CD14-positive monocyte (primary cell): ENCODE measurements around the gene NEUROD1. TPM values are rescaled to one million over a fixed set of nuclear protein-coding genes. Genes with fewer than 3 reads are reported as not detected.
A peak's percentile ranks its signal among the peaks of the same experiment; 100 is the strongest.

Experiments used
- DNase-seq, 3 donors: peaks; one replicate each; pipeline ENCODE4 v3.0.0-alpha.2; 2011 to 2022
- H2AFZ ChIP-seq: 2 replicates; pipeline ENCODE4 v1.6.0; 2012; ENCODE audit warnings: mild to moderate bottlenecking, low read depth, low read length, inconsistent platforms; ENCODE audit not compliant: insufficient read depth, poor library complexity, severe bottlenecking
- H3K27ac ChIP-seq, 2 donors: 1 replicate in 1 of 2; 2 replicates in 1 of 2; pipeline ENCODE4 v1.5.1; 2012 to 2013; ENCODE audit warnings: low read length in 2 of 2, control low read depth in 1 of 2, inconsistent platforms in 1 of 2, low read depth in 1 of 2, mild to moderate bottlenecking in 1 of 2
- H3K27me3 ChIP-seq, 2 donors: one replicate each; pipeline versions ENCODE4 v1.6.0 to v1.6.1; 2011 to 2013; ENCODE audit warnings: low read length in 2 of 2; ENCODE audit not compliant: control insufficient read depth in 2 of 2, insufficient read depth in 2 of 2
- H3K36me3 ChIP-seq, 2 donors: replicated peaks in 1 of 2; 1 replicate in 1 of 2; 2 replicates in 1 of 2; pipeline versions ENCODE4 v1.5.1 to v1.6.1; 2012 to 2013; ENCODE audit warnings: low read length in 2 of 2, control low read depth in 1 of 2, inconsistent platforms in 1 of 2, mild to moderate bottlenecking in 1 of 2; ENCODE audit not compliant: insufficient read depth in 2 of 2, control insufficient read depth in 1 of 2
- H3K4me1 ChIP-seq, 2 donors: 1 replicate in 1 of 2; 2 replicates in 1 of 2; pipeline versions ENCODE4 v1.5.1 to v1.6.1; 2012 to 2013; ENCODE audit warnings: low read length in 2 of 2, control low read depth in 1 of 2, inconsistent platforms in 1 of 2, mild to moderate bottlenecking in 1 of 2, moderate library complexity in 1 of 2; ENCODE audit not compliant: insufficient read depth in 2 of 2, control insufficient read depth in 1 of 2
- H3K4me2 ChIP-seq: replicated peaks from 2 replicates; pipeline ENCODE3; 2012; ENCODE audit warnings: low read length, moderate library complexity, mild to moderate bottlenecking; ENCODE audit not compliant: poor library complexity, severe bottlenecking; ENCODE audit errors: extremely low read depth
- H3K4me3 ChIP-seq, 3 experiments: fragments of 200-600 bp in 1 of 3; sonication (generic) in 1 of 3; replicated peaks in 1 of 3; 1 replicate in 2 of 3; 2 replicates in 1 of 3; pipeline ENCODE4 v1.5.1; 2011 to 2013; ENCODE audit warnings: low read length in 3 of 3, mild to moderate bottlenecking in 3 of 3, control low read depth in 2 of 3, low read depth in 2 of 3, inconsistent platforms in 1 of 3, moderate library complexity in 1 of 3
- H3K79me2 ChIP-seq: 2 replicates; pipeline ENCODE4 v1.6.0; 2012; ENCODE audit warnings: mild to moderate bottlenecking, control low read depth, inconsistent platforms, low read length, moderate library complexity; ENCODE audit not compliant: insufficient read depth
- H3K9ac ChIP-seq: 2 replicates; pipeline ENCODE4 v1.6.0; 2017; ENCODE audit warnings: low read length, mild to moderate bottlenecking; ENCODE audit not compliant: insufficient read depth, poor library complexity, severe bottlenecking
- H3K9me3 ChIP-seq, 2 donors: replicated peaks in 1 of 2; 1 replicate in 1 of 2; 2 replicates in 1 of 2; pipeline versions ENCODE4 v1.5.1 to v1.6.1; 2012 to 2013; ENCODE audit warnings: low read length in 2 of 2, control low read depth in 1 of 2; ENCODE audit not compliant: control insufficient read depth in 1 of 2, insufficient read depth in 1 of 2
- H4K20me1 ChIP-seq: 2 replicates; pipeline ENCODE4 v1.6.0; 2012; ENCODE audit warnings: mild to moderate bottlenecking, low read length, control low read depth, moderate library complexity; ENCODE audit not compliant: insufficient read depth
- H3K27ac Mint-ChIP-seq, 7 donors: one replicate each; pipeline ENCODE4 v1.8.0; 2020; ENCODE audit warnings: mild to moderate bottlenecking in 7 of 7, mixed read lengths in 7 of 7, moderate library complexity in 6 of 7, inconsistent platforms in 2 of 7
- H3K27me3 Mint-ChIP-seq, 3 donors: one replicate each; pipeline ENCODE4 v1.8.0; 2021 to 2022; ENCODE audit warnings: low read depth in 3 of 3, mild to moderate bottlenecking in 3 of 3, mixed read lengths in 3 of 3, moderate library complexity in 3 of 3, inconsistent platforms in 1 of 3
- H3K36me3 Mint-ChIP-seq, 2 donors: one replicate each; pipeline ENCODE4 v1.8.0; 2020; ENCODE audit warnings: mixed read lengths in 2 of 2, inconsistent platforms in 1 of 2, mild to moderate bottlenecking in 1 of 2
- H3K4me1 Mint-ChIP-seq: one replicate; pipeline ENCODE4 v1.8.0; 2020; ENCODE audit warnings: mild to moderate bottlenecking, mixed read lengths
- H3K4me3 Mint-ChIP-seq, 2 donors: one replicate each; pipeline ENCODE4 v1.8.0; 2020; ENCODE audit warnings: mild to moderate bottlenecking in 2 of 2, mixed read lengths in 2 of 2, moderate library complexity in 1 of 2
- H3K9me3 Mint-ChIP-seq, 7 donors: one replicate each; pipeline ENCODE4 v1.8.0; 2020 to 2022; ENCODE audit warnings: mixed read lengths in 7 of 7, mild to moderate bottlenecking in 6 of 7, moderate library complexity in 6 of 7, inconsistent platforms in 2 of 7
- WGBS: methylation state at CpG from one replicate; pipeline ENCODE4 v1.1.5; 2013; ENCODE audit warnings: missing lambda C conversion rate; ENCODE audit not compliant: insufficient coverage; 5-methylcytosine and 5-hydroxymethylcytosine counted together
- intact Hi-C, 2 donors: fragments of 100-400 bp; cut with micrococcal nuclease; formaldehyde crosslinking; loops; one replicate each; pipeline versions ENCODE4 v1.15.0 to v1.15.1; 2023
- polyA plus RNA-seq, 3 donors: library from polyadenylated mRNA; depleted of rRNA in 1 of 3; unstranded in 2 of 3; stranded (reverse) in 1 of 3; fragments of 300-500 nt in 2 of 3; fragments of >200 nt in 1 of 3; fragmentation: Illumina TruSeq in 2 of 3; gene quantifications; 1 replicate in 2 of 3; 2 replicates in 1 of 3; pipeline ENCODE4 v1.2.3, GENCODE V29; 2012 to 2021
- TF ChIP-seq, protein P1 (sequence below): fragments of 200-600 bp; IDR thresholded peaks from one replicate; pipeline ENCODE4 v1.8.0; 2022; ENCODE audit warnings: antibody characterized with exemption, mild to moderate bottlenecking

Gene NEUROD1
- polyA plus RNA-seq, 3 donors: not detected

DNA sequence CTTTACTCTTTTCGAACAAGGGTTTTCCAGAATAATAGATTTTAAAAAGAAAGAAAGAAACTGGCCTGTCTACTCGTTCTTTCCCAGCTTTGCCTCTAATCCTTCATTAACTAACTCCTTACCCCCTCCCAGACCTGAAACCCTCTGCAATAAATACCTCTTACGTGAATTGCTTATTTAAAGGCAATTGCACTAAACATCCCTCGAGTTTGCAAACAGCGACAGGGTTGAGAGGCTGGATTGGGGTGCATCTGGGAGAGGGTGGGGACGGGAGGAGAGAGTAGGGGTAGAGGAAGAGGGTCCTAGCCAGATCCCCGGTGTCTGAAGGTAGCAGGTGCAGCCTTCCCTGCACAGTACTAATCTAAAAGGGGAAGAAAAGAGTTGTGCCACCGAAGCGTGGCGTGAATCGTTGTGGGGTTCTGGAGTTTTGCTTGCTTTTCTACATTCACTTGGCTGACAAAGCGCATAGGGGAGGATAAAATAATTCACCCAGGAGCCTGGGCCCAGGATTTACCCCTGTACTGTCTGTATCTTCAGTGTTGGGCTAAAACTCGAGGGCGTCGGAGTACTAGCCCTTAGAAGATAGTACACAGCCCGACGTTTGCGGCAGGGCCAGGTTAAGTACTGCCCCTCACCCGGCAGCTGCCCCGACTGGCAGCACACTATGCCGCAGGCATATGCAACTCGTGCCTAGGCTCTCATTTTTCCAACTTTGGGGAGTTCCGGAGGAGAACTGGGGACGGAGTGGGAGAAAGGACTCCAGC, 1.9 kb upstream of the NEUROD1 start:
- H3K79me2 ChIP-seq: no peaks in the 10 kb centered on the region
- H3K4me2 ChIP-seq: no peak overlapping the region
- Mint-ChIP-seq H3K27me3 (peaks cover 86 to 94% (median 94%) of the 10 kb centered on the region in 3 donors), H3K4me3 (peak overlapping the region in 1 of 2 donors; percentile 95), H3K9me3 (peaks cover 6 to 59% (median 47%) of the 10 kb centered on the region in 7 donors), H3K36me3 (peaks cover 14 to 25% of the 10 kb centered on the region in 2 donors), H3K4me1 (peaks cover 61% of the 10 kb centered on the region), H3K27ac (no peak overlapping the region)
- no peak overlapping the region for H3K9ac ChIP-seq
- H3K27ac ChIP-seq: no peak overlapping the region
- TF ChIP-seq, protein P1, sequence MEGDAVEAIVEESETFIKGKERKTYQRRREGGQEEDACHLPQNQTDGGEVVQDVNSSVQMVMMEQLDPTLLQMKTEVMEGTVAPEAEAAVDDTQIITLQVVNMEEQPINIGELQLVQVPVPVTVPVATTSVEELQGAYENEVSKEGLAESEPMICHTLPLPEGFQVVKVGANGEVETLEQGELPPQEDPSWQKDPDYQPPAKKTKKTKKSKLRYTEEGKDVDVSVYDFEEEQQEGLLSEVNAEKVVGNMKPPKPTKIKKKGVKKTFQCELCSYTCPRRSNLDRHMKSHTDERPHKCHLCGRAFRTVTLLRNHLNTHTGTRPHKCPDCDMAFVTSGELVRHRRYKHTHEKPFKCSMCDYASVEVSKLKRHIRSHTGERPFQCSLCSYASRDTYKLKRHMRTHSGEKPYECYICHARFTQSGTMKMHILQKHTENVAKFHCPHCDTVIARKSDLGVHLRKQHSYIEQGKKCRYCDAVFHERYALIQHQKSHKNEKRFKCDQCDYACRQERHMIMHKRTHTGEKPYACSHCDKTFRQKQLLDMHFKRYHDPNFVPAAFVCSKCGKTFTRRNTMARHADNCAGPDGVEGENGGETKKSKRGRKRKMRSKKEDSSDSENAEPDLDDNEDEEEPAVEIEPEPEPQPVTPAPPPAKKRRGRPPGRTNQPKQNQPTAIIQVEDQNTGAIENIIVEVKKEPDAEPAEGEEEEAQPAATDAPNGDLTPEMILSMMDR: no peak
- peaks cover 14 to 66% of the 10 kb centered on the region in 2 donors for H3K9me3 ChIP-seq
- 7% methylated on average over 12 of the region's 24 CpGs for WGBS
- peaks cover 90 to 99% of the 10 kb centered on the region in 2 donors for H3K27me3 ChIP-seq
- intact Hi-C loops: no loop called here
- no peaks in the 10 kb centered on the region for H4K20me1 ChIP-seq
- peaks cover 31 to 39% of the 10 kb centered on the region in 2 donors for H3K4me1 ChIP-seq
- H3K36me3 ChIP-seq: no peaks in the 10 kb centered on the region
- no peak overlapping the region for H3K4me3 ChIP-seq
- no peak for DNase-seq
- H2AFZ ChIP-seq: no peak overlapping the region

DNA sequence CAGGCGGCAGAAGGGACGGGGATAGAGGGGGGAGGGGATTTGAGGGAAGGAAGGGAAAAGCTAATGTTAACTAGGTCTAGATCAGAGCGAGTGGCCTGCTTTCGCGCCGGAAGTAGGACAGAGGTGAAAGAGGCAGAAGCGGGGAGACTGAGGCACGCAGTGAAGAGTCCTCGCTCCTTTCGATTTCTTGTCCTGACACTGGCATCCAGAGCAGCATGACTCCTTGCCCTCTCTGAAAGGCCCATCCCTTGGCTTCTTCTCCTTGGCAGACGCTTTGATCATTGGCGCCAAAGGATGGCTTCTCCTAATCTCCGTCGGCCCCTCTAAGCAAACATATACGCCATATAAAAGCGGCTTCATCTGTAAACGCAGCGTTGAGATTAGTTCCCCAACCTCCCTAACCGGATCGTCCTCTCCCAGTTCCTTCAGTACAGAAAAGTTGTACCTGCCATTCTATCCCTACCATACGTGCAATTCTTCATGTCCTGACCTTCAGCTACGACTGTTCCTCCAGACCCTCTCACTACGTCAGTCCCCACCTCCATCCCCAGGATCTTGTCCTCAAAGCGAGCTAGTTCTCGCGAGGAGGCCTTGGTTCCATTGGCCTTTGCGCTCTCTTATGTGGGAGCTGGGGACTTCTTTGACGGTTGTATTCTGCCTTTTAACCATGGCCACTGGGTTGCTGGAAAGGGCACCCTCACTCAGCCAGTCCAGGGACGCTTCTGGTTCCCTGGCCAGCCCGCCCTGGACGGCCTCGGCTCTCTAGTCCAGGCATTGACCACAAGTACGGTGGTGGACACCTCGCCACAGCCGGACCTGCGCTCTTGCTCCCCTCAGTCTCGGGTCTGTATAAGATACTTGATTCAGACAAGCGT, 857 bp upstream of the NEUROD1 start:
- intact Hi-C loops: no loop called here
- Histone ChIP-seq H3K79me2 (no peaks in the 10 kb centered on the region), H4K20me1 (no peaks in the 10 kb centered on the region), H3K4me2 (peak overlapping the region; percentile 60), H2AFZ (peak overlapping the region; percentile 43), H3K27ac (no peak overlapping the region), H3K9me3 (peaks cover 14 to 66% of the 10 kb centered on the region in 2 donors), H3K27me3 (peaks cover 83 to 98% of the 10 kb centered on the region in 2 donors), H3K4me1 (peaks cover 31 to 39% of the 10 kb centered on the region in 2 donors), H3K36me3 (no peaks in the 10 kb centered on the region), H3K4me3 (peak overlapping the region in 1 of 3 experiments; percentile 56), H3K9ac (no peak overlapping the region)
- peaks cover 6 to 59% (median 47%) of the 10 kb centered on the region in 7 donors for H3K9me3 Mint-ChIP-seq
- TF ChIP-seq, protein P1: no peak
- H3K4me3 Mint-ChIP-seq: peak overlapping the region; percentile 59 to 95
- H3K27me3 Mint-ChIP-seq: peaks cover 89 to 93% (median 92%) of the 10 kb centered on the region in 3 donors
- peak overlapping the region in 2 of 7 donors; percentile 16 to 21 for H3K27ac Mint-ChIP-seq
- H3K4me1 Mint-ChIP-seq: peaks cover 61% of the 10 kb centered on the region
- WGBS: 5% methylated on average over 38 of the region's 38 CpGs
- no peak for DNase-seq
- H3K36me3 Mint-ChIP-seq: peaks cover 14 to 25% of the 10 kb centered on the region in 2 donors
